ENCODE results near the gene CCDC82.

DNA sequence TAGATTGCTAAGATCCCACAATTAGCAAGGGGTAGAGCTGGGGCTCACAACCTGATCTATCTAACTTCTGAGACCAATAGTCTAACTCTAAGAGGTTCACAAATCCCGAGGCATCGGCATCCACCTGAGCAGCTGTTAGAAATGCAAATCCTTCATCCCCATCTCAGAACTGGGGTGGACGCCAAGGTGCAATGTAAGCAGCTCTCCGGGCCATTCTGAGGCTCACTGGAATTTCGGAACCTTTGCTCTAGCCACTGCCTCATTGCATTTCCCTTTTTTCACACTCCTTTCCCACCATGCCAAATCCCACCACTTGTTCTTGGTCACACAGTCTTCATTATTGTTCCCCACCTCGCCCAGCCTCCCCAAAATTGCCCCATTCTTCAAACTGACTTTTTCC, 76.5 kb downstream of the CCDC82 start:
- TF ChIP-seq, protein P1, sequence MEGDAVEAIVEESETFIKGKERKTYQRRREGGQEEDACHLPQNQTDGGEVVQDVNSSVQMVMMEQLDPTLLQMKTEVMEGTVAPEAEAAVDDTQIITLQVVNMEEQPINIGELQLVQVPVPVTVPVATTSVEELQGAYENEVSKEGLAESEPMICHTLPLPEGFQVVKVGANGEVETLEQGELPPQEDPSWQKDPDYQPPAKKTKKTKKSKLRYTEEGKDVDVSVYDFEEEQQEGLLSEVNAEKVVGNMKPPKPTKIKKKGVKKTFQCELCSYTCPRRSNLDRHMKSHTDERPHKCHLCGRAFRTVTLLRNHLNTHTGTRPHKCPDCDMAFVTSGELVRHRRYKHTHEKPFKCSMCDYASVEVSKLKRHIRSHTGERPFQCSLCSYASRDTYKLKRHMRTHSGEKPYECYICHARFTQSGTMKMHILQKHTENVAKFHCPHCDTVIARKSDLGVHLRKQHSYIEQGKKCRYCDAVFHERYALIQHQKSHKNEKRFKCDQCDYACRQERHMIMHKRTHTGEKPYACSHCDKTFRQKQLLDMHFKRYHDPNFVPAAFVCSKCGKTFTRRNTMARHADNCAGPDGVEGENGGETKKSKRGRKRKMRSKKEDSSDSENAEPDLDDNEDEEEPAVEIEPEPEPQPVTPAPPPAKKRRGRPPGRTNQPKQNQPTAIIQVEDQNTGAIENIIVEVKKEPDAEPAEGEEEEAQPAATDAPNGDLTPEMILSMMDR (conservative IDR thresholded peaks at IDR 0.05; ENCODE audit: low read depth, low read length), result no peak
- TF ChIP-seq POLR2A (IDR thresholded peaks at IDR 0.05; ENCODE audit: low read depth, low read length), result no peak
- no peak for TF ChIP-seq CEBPB (IDR thresholded peaks at IDR 0.05; ENCODE audit: low read depth, low read length)
- no peak for TF ChIP-seq MAZ (IDR thresholded peaks at IDR 0.05; ENCODE audit: borderline replicate concordance, low read depth, low read length)
- TF ChIP-seq MXI1 (IDR thresholded peaks at IDR 0.05; ENCODE audit: borderline replicate concordance, low read depth, low read length), result no peak
- TF ChIP-seq, protein P2, sequence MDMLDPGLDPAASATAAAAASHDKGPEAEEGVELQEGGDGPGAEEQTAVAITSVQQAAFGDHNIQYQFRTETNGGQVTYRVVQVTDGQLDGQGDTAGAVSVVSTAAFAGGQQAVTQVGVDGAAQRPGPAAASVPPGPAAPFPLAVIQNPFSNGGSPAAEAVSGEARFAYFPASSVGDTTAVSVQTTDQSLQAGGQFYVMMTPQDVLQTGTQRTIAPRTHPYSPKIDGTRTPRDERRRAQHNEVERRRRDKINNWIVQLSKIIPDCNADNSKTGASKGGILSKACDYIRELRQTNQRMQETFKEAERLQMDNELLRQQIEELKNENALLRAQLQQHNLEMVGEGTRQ (IDR thresholded peaks at IDR 0.05; ENCODE audit: low read depth, low read length), result no peak
- TF ChIP-seq SMC3 (IDR thresholded peaks at IDR 0.05; ENCODE audit: low read depth, low read length), result no peak
- no peak for TF ChIP-seq RFX5 (IDR thresholded peaks at IDR 0.05; ENCODE audit: low read depth, low read length)
- no peak for TF ChIP-seq MAFK (IDR thresholded peaks at IDR 0.05; ENCODE audit: low read depth, low read length)
- no peak for TF ChIP-seq FOS (IDR thresholded peaks at IDR 0.05; ENCODE audit: low read depth, low read length)
- no peak for TF ChIP-seq RAD21 (IDR thresholded peaks at IDR 0.05; ENCODE audit: low read length)
- no peak for TF ChIP-seq NFE2L2 (IDR thresholded peaks at IDR 0.05; ENCODE audit: low read depth, low read length)
- TF ChIP-seq BHLHE40 (IDR thresholded peaks at IDR 0.05; ENCODE audit: low read depth, low read length), result no peak

All from IMR-90 (cell line).